ENCODE measurements around the gene SNCAIP.

Gene SNCAIP

DNA sequence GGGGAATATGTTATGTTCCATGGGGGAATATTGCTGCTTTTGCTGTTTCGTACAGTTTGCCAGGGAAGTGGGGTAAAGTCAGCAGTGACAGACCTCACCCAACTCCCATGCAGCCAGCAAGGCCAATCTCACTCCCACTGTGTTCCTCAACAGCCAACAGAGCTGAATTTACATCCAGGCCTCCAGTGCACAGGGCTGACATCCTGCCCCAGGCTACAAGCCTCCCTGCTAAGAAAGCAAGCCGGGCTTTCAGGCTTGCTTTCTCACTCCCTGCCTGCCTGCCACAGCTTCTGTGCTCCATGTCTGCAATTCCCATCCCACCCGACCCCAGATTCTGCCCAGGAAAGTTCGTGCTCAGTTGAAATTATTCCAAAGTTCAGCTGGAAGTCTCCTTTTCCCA lies 25.5 kb upstream of the SNCAIP start:
- no peak for DNase-seq (ENCODE audit: extremely low spot score)
- TF ChIP-seq, protein P1, sequence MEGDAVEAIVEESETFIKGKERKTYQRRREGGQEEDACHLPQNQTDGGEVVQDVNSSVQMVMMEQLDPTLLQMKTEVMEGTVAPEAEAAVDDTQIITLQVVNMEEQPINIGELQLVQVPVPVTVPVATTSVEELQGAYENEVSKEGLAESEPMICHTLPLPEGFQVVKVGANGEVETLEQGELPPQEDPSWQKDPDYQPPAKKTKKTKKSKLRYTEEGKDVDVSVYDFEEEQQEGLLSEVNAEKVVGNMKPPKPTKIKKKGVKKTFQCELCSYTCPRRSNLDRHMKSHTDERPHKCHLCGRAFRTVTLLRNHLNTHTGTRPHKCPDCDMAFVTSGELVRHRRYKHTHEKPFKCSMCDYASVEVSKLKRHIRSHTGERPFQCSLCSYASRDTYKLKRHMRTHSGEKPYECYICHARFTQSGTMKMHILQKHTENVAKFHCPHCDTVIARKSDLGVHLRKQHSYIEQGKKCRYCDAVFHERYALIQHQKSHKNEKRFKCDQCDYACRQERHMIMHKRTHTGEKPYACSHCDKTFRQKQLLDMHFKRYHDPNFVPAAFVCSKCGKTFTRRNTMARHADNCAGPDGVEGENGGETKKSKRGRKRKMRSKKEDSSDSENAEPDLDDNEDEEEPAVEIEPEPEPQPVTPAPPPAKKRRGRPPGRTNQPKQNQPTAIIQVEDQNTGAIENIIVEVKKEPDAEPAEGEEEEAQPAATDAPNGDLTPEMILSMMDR (IDR thresholded peaks at IDR 0.05; ENCODE audit: control extremely low read depth, extremely low read depth, low read depth, missing control alignments) = no peak
- CTCF ChIA-PET = interaction anchor here (1.1 to 3.0 kb wide), 4 partner anchors 10 to 245 kb away, joined by 3 to 11 read pairs (median 3); no protein-coding TSS in a partner anchor
- POLR2A ChIA-PET = no interaction called here

DNA sequence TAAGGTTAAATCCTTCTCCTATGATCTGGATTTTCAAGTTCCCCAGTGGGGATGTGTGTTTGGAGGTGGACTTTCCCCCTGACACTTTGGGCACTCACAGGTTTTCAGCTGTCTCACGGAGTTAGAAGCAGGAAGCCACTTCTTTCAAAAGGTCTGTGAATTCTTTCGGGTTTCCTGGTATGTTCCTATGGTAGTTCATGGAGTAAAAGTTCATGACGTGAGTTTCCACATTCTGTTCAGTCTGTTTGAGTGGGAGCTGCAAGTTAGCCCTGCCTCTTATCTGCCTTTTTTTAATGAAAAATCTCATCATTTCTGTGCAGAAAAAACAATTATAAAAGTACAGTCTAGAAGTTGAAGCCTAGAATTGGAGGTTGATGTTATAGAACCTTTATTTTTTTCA lies 24.9 kb upstream of the SNCAIP start:
- ChIA-PET CTCF (interaction anchor here (1.1 to 3.0 kb wide), 4 partner anchors 14 to 246 kb away, joined by 3 to 11 read pairs (median 4); no protein-coding TSS in a partner anchor), POLR2A (no interaction called here)
- TF ChIP-seq, protein P1 (IDR thresholded peaks at IDR 0.05; ENCODE audit: control extremely low read depth, extremely low read depth, low read depth, missing control alignments) = no peak
- DNase-seq (ENCODE audit: extremely low spot score) = no peak

DNA sequence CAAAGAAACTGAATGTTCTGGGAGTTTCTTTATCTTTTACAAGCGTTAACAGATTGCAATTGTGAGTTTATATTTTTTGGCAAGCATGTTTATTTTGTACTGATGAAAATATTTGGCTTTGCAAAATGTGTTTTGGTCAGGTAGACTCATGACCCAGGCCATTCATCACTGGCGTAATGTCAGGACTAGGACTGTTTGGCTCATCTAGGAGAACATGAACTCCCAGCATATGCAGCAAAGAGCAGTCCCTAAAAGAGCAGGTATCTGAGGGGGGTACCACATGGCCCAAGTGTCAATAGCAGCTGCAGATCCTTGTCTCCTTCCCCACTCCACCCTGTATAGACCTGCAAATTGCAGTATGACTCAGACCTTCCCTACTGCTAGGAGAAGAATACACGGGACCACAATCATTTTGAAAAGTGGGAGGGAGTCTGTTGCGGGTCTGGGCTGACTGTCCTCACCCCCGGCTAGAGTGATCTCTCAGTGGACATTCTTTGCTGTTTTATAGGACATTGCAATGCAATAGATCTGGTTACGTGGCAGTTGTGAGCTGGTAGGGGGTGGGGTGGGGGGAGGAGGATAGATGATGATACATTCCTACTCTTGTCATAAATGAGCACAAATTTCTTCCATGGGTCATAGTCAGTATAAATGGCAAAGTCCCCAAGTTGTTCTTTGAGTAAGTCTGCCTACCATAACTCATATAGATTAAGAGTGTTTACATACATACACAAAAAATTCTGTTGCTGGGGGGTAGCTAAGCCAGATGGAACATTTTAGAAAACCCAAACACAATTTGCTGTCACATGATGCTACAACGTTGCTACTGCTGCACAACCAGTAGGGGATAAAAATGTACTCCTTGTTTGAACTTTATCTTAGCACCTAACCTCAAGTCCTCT lies 20.8 kb upstream of the SNCAIP start:
- TF ChIP-seq, protein P1 (IDR thresholded peaks at IDR 0.05; ENCODE audit: control extremely low read depth, extremely low read depth, low read depth, missing control alignments) = no peak
- CTCF ChIA-PET = interaction anchor here (1.2 to 1.6 kb wide), 3 partner anchors 10 to 32 kb away, joined by 3 to 4 read pairs (median 3); no protein-coding TSS in a partner anchor
- POLR2A ChIA-PET = no interaction called here
- DNase-seq (ENCODE audit: extremely low spot score) = no peak

DNA sequence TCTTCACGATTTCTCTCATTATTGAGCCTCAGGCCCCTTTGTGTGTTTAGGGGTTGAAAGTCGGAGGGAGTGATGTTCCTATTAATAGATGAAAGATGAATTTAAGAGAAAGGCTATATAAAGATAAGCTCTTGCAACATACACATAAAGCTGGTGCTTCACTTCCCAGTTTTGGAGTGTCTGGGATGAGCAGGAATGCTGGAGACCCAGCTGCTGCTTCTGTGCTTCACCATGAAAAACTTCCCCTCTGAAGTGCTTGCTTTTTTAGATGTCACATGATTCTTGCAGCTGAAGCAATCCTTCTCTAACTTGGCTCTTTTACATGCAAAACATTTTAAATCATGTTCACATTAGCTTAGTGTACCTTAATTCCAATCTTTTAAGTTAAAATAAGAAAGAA lies 19.7 kb upstream of the SNCAIP start:
- ChIA-PET POLR2A (no interaction called here), CTCF (interaction anchor here (0.9 to 1.6 kb wide), 5 partner anchors 9 to 123 kb away, joined by 3 to 4 read pairs (median 3); no protein-coding TSS in a partner anchor)
- no peak for DNase-seq (ENCODE audit: extremely low spot score)
- TF ChIP-seq, protein P1 (IDR thresholded peaks at IDR 0.05; ENCODE audit: control extremely low read depth, extremely low read depth, low read depth, missing control alignments) = no peak

DNA sequence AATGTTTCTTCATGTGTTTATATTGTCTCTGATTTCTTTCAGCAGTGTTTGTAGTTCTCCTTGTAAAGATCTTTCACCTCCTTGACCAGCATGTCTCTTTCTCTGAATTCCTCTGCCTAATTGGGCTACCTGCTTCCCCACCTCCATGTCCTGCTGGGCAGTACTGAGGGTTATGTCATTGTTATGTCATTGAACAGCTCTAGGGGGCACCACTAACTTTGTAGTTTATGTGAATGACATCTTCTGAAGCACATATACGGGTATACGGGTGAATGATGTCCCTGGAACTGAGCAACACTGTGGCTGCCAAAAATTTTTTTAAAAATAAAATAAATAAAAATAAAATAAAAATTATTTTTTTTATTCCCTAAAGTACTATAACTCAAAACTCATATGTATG lies 16.9 kb upstream of the SNCAIP start:
- TF ChIP-seq, protein P1 (IDR thresholded peaks at IDR 0.05; ENCODE audit: control extremely low read depth, extremely low read depth, low read depth, missing control alignments) = peak; percentile 22
- ChIA-PET CTCF (interaction anchor here (0.8 to 1.7 kb wide), 7 partner anchors 9 to 197 kb away, joined by 3 to 8 read pairs (median 3); no protein-coding TSS in a partner anchor), POLR2A (no interaction called here)
- no peak for DNase-seq (ENCODE audit: extremely low spot score)

DNA sequence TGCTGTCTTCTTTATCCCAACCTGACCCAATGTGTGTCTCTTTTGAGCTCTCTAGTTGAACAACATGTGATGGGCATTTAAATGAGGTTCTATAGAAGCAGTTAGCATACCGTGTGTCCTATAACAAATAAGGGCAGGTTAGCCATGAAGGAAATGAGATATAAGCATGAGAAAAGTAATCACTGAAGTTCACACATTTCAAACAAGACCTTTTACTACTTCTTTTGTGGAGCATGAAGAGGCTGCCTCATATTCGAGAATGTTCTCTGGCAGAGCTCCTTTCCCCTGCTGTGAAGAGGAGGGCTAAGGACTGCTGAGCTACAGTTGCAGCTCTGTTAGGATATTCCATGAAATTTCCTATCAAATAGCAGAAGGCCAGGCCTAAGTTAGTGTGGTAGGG lies 15.2 kb upstream of the SNCAIP start:
- TF ChIP-seq, protein P1 (IDR thresholded peaks at IDR 0.05; ENCODE audit: control extremely low read depth, extremely low read depth, low read depth, missing control alignments) = no peak
- CTCF ChIA-PET = interaction anchor here (0.9 to 1.6 kb wide), 5 partner anchors 21 to 195 kb away, joined by 3 to 6 read pairs (median 4); no protein-coding TSS in a partner anchor
- no peak for DNase-seq (ENCODE audit: extremely low spot score)
- POLR2A ChIA-PET = no interaction called here

Data from GM10248 (cell line).